DMS 273 (cell line): ENCODE measurements around the gene CREBBP.

Experiments used
- DNase-seq: peaks from one replicate; lab custom pipeline; 2025; ENCODE audit not compliant: unreplicated experiment; lab: John Stamatoyannopoulos, UW

CREBBP gene

GRCh38 chr16:3825103-3825502 is 55.4 kb downstream of the CREBBP start:
- no peak for DNase-seq

GRCh38 chr16:3824121-3824795 is 56.3 kb downstream of the CREBBP start:
- DNase-seq, result no peak

GRCh38 chr16:3823427-3823826 is 57.1 kb downstream of the CREBBP start:
- no peak for DNase-seq

GRCh38 chr16:3822366-3823045 is 58.0 kb downstream of the CREBBP start:
- DNase-seq, result no peak

- no peak for DNase-seq
Observed at GRCh38 chr16:3821184-3821583, 59.3 kb downstream of the CREBBP start.

GRCh38 chr16:3819746-3820724 is 60.5 kb downstream of the CREBBP start:
- peak; percentile 94 for DNase-seq

GRCh38 chr16:3819175-3819527 is 61.4 kb downstream of the CREBBP start:
- DNase-seq, result no peak

- DNase-seq, result no peak
Observed at GRCh38 chr16:3816326-3816725, 64.2 kb downstream of the CREBBP start.

- no peak for DNase-seq
Observed at GRCh38 chr16:3814755-3815154, 65.8 kb downstream of the CREBBP start.

GRCh38 chr16:3812469-3813172 is 67.9 kb downstream of the CREBBP start:
- DNase-seq, result no peak

- no peak for DNase-seq
Observed at GRCh38 chr16:3810818-3811217, 69.7 kb downstream of the CREBBP start.

GRCh38 chr16:3810198-3810664 is 70.3 kb downstream of the CREBBP start:
- no peak for DNase-seq

GRCh38 chr16:3808308-3809063 is 72.0 kb downstream of the CREBBP start:
- DNase-seq, result no peak

- no peak for DNase-seq
Observed at GRCh38 chr16:3807425-3808123, 72.9 kb downstream of the CREBBP start.

GRCh38 chr16:3804426-3805016 is 76.0 kb downstream of the CREBBP start:
- no peak for DNase-seq

- no peak for DNase-seq
Observed at GRCh38 chr16:3800477-3801270, 79.8 kb downstream of the CREBBP start.

- DNase-seq, result no peak
Observed at GRCh38 chr16:3800019-3800418, 80.5 kb downstream of the CREBBP start.

GRCh38 chr16:3799354-3799753 is 81.2 kb downstream of the CREBBP start:
- no peak for DNase-seq
